T-helper 1 cell treated with Interleukin-12 subunit alpha and Interleukin-12 subunit beta and Interleukin-4 antibody, amounts not matched to agents 30 ng/mL and 1 ng/mL, for 36 hours (primary cell): ENCODE data around the gene SLC39A11. TPM values are rescaled to one million over a fixed set of nuclear protein-coding genes. Genes with fewer than 3 reads are reported as not detected.
"Not testable (repeated sequence)": the region's sequence is repeated elsewhere in the genome, so short reads cannot be mapped to it uniquely, and the experiment has no call there.

Experiments used
- intact Hi-C: fragments of 100-400 bp; cut with micrococcal nuclease; formaldehyde crosslinking; loops from one replicate; pipeline ENCODE4 v1.15.1; 2024
- total RNA-seq: library from RNA; stranded (reverse); gene quantifications from 2 replicates; pipeline ENCODE4 v1.2.3, GENCODE V29; 2022

SLC39A11 gene
- total RNA-seq, 1 donor from 2014 or later: 27.9 TPM

GRCh38 chr17:72952220-72952619 lies 140.3 kb downstream of the SLC39A11 start:
- intact Hi-C loops: no loop called here

- intact Hi-C loops: no loop called here
Observed at GRCh38 chr17:72950242-72950931, 142.1 kb downstream of the SLC39A11 start.

- intact Hi-C loops: no loop called here
Observed at GRCh38 chr17:72948115-72948514, 144.4 kb downstream of the SLC39A11 start.

- intact Hi-C loops: no loop called here
Observed at GRCh38 chr17:72947475-72947874, 145.0 kb downstream of the SLC39A11 start.

- intact Hi-C loops: no loop called here
Observed at GRCh38 chr17:72946696-72947095, 145.8 kb downstream of the SLC39A11 start.

GRCh38 chr17:72946156-72946555 lies 146.3 kb downstream of the SLC39A11 start:
- intact Hi-C loops: no loop called here

- intact Hi-C loops: no loop called here
Observed at GRCh38 chr17:72945473-72945872, 147.0 kb downstream of the SLC39A11 start.

DNA sequence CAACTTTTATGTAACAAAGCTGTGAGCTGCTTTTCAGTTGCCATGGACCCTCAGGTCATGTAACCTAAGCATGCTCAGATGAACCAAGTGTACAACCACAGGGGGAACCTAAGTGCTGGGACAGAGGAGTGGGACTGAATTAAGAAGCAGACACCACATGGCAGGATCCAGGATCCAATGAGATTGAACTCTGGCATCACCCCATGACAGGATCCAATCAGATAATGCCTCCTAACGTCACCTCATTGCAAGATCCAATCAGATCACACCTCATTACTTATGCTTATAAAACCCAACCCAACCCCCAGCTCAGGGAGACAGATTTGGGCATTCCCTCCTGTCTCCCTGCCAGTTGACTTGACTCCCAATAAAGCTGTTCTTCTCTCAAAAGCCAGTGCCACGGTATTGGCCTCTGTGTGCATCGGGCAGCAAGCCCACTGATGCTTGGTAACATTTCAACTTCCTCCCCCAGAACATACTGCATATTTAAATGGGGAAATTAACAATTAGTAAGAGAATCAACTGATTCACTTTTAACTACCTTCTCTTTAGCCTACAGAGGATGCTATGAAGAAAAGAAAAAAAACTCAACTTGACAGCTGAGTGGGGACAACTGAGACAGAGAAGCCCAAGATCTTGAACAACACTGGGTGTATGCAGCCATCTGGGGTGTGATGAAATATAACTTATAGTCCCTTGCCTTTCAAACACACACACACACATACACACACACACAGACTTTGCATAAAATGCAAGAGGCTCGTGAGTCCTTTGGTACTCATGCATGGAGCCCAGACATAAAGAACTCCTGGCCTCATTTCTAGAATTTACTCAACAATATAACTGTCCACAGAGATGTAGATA lies 148.4 kb downstream of the SLC39A11 start:
- intact Hi-C loops: no loop called here

GRCh38 chr17:72942579-72942978 lies 149.9 kb downstream of the SLC39A11 start:
- intact Hi-C loops: no loop called here

GRCh38 chr17:72940496-72940895 lies 152.0 kb downstream of the SLC39A11 start:
- intact Hi-C loops: no loop called here

DNA sequence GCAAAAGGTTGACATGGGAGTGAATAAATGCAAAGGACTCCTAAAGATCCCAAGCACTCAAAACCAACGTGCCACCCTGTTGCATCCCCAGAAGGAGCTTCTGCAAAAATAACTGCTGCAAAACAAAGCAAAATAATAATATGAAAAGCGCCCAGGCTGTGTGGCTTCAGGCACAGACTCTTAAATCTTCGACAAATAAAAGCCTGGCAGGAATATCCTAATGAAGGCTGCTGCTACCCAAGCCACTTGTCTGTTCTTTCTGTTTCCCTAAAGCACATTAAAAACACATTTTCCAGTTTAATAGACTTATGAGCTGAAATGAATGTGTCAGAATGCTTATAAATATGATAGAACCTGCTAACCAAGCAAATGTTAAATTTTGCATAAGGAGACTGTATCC lies 154.0 kb downstream of the SLC39A11 start:
- intact Hi-C loops: no loop called here

DNA sequence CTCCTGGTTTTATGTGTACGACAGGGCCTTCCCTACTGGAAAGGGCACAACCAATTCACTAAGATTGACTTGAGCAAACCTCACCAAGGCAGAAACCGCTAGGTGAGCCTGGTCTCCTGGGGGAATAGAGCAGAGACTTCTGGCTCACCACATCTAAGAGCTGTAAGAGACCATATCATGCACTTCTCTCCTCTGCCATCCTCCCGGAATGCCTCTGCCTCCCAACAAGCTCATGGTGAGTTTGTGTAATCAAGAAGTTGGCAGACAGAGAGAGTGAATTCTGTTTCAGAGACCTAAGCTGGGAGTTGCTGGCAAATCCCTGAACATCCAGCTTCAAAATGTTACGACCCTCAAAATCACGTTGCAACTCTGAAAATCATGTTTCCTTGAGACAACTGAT lies 154.8 kb downstream of the SLC39A11 start:
- intact Hi-C loops: no loop called here

DNA sequence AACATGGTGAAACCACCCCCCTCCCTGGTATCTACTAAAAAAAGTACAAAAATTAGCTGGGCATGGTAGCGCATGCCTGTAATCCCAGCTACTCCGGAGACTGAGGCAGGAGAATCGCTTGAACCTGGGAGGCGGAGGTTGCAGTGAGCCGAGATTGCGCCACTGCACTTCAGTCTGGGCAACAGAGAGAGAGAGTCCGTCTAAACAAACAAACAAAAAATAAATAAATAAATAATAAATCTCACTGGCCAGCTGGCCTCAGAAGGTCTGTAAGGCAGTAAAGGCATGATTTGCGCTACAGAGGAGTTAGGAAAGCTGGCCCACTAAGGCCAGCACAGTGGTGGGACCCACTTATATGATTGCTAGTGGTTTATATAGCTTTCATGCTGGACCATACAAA lies 155.2 kb downstream of the SLC39A11 start:
- intact Hi-C loops: not testable (repeated sequence)

- intact Hi-C loops: no loop called here
Observed at GRCh38 chr17:72935984-72936383, 156.5 kb downstream of the SLC39A11 start.

- intact Hi-C loops: loop anchor here (5.0 kb wide), 1 partner anchor 157 kb away; the partner anchor contains the start of gene SLC39A11
Observed at GRCh38 chr17:72934927-72935326, 157.6 kb downstream of the SLC39A11 start.

DNA sequence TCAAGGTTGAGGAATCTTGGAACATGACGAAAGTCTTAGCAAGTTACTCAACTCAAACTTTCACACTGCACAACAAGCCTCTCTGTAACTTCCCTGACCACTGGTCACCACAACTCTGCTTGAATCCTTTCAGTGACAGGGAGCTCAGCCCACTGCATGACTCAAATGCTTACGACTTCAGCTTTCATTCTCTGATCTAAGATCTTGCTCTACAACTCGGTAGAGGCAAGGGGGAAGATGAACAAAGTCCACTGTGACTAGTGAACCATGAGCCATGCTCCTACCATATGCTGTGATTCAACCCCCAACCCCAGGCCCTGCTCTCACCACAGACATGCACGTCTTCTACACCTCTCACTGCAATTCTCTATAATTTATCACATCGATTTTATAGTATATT lies 160.9 kb downstream of the SLC39A11 start:
- intact Hi-C loops: loop anchor here (2.0 to 5.0 kb wide), 2 partner anchors 161 to 205 kb away; partner anchors contain the start of gene SLC39A11

DNA sequence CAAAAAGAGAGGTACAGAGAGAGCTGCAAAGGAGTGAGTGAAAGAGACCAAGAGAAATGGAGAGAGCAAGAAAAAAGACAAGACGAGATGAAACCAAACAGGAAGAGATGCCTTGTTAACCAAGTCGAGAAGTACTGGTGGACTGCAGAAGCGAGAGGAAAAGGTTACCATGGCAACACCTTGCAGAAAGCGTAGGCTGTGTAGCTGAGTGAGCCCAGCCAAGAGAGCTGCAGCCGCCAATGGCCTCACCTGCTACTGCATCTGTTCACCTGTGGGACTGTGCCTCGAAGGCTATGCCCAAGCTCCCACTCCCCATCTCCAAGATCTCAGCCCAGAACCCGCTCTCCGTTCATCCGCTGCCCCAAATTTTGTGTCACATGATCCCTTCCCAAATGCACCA lies 161.3 kb downstream of the SLC39A11 start:
- intact Hi-C loops: loop anchor here (2.0 to 5.0 kb wide), 2 partner anchors 161 to 204 kb away; partner anchors contain the start of gene SLC39A11

DNA sequence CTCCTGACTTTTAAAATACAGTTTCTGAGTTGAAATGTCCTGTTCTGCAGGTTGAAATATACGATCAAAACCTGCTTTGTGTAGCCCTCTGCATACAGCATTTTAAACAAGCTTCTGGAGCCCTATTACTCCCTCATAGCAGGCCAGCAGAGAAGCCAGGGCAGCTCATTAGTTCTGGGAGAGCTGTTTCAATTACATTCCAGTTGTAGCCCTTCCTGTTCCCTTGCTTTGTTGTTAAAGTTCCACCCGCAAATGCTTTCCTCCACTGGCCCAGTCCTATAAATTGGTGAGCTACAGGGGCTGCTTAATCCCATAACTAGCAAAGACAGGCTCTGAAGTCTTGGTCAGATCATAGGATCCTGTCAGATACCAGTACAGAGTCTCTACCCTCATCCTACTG lies 162.5 kb downstream of the SLC39A11 start:
- intact Hi-C loops: loop anchor here (2.0 to 5.0 kb wide), 2 partner anchors 162 to 203 kb away; partner anchors contain the start of gene SLC39A11

DNA sequence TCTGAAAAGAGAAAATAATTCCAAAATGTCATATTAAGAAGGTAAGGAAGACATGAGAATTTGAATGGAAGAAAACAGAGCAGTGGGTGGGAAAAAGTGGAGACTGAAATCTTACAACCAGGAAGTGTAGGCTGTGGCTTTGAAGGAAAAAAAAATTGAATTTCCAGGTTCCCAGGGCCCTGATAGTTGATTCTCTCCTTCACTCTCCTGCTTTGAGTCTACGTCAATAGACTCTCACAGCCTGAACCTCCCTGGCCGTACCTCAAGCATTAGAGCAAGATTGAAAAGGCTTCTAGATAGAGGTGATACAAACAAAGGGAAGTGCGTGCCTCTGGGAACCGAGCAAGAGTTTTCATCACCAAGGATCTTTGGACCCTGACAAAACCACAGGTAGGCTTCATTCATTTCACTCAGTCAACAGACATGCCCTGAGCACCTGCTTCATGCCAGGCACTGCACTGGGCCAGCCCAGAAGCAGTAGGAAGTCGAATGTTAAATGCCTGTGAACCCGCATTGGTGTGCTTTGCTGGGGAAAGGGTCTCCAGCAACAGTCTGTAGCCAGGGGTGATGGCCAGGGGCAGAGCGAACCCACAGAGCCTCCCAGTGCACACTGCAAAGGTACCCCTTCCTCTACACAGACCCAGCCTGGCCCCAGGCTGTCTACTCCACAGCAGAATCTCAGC lies 163.9 kb downstream of the SLC39A11 start:
- intact Hi-C loops: no loop called here

DNA sequence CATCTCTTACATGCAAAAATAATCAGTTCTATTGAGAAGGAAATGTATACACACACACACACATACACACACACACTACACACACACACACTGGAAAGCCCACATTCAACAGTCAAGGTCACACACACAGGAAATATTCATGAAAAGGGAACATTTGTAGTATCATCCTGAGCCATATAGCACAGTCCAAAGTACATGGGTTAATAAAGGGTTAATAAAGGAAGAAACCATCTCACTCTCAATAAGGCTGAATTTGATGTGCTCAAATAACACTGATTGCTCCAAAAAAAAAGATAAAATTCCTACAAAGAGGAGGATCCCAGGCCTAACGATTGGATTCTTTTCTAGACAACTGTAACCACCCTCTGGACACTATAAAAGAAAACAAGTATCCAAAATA lies 164.7 kb downstream of the SLC39A11 start:
- intact Hi-C loops: no loop called here

GRCh38 chr17:72927146-72927545 lies 165.3 kb downstream of the SLC39A11 start:
- intact Hi-C loops: no loop called here

DNA sequence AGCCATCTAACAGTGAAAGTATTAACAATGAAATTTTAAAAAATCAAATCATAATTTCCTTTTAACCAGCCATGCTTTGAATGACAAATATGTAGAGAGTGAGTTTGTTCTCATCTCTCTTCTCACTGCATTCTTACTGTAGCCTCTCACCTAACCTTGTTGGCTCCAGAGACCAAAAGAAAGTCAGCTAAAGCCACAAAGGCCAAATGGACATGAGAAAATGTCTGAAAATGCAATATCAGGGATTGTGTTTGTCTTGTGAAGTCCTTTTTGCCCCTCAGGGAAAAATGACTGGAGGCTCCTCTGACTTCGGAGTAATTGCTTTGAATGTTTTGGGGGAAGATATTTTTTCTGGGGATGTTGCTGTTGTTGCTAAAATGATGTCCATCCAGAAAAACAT lies 166.3 kb downstream of the SLC39A11 start:
- intact Hi-C loops: no loop called here
